ENCODE results near the gene CDON.
A peak's percentile ranks its signal among the peaks of the same experiment; 100 is the strongest.

The CDON gene

GRCh38 chr11:125941619-125942611 is 120.8 kb downstream of the CDON start:
- DNase-seq, result peak in 2 of 3 donors; percentile 5 to 26

- no peak for DNase-seq
Measured at GRCh38 chr11:125941267-125941618, 121.4 kb downstream of the CDON start.

- no peak for DNase-seq
Measured at GRCh38 chr11:125940145-125940544, 122.5 kb downstream of the CDON start.

- no peak for DNase-seq
Measured at GRCh38 chr11:125939081-125939521, 123.6 kb downstream of the CDON start.

GRCh38 chr11:125938418-125938817 is 124.2 kb downstream of the CDON start:
- no peak for DNase-seq

- no peak for DNase-seq
Measured at GRCh38 chr11:125935618-125936199, 127.0 kb downstream of the CDON start.

DNA sequence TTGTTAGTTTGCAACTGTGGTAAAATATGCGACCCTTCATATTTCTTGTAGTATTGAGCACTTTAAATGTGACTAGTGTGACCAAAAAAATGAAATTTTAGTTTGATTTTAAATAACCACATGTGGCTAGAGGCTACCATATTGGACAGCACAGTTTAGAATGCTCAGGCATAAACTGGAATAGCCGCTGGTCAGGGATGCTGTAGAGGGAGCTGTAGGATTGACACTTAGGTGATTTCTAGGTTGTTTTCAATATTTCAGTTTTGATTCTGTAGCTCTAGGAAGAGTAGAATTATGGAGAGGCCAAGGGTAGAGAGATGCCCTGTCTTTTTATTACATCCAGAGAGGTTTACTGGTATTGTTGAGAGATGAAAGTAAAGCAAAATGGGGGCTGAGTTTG is 127.6 kb downstream of the CDON start:
- DNase-seq, result no peak

GRCh38 chr11:125934473-125934872 is 128.2 kb downstream of the CDON start:
- DNase-seq, result no peak

GRCh38 chr11:125933030-125933813 is 129.4 kb downstream of the CDON start:
- DNase-seq, result no peak

DNA sequence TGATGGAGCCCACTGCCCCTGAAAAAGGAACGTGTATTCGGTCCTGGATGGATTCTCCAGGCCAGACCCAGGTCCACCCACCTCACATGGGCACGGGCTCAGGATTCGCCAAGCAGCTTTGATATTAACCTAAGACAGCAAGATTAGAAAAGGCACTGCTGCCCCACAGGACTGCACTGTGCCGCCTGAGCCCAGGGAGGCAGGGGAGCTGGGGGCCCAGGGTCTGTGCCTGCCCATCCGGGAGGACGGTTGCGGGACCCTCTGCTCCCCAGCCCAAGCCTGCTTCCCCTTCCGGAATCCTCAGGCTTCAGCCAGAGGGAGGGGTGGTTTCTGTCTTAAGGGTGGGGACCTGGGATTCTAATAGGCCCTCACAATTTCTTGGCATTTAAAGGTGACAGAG is 130.4 kb downstream of the CDON start:
- DNase-seq, result no peak

DNA sequence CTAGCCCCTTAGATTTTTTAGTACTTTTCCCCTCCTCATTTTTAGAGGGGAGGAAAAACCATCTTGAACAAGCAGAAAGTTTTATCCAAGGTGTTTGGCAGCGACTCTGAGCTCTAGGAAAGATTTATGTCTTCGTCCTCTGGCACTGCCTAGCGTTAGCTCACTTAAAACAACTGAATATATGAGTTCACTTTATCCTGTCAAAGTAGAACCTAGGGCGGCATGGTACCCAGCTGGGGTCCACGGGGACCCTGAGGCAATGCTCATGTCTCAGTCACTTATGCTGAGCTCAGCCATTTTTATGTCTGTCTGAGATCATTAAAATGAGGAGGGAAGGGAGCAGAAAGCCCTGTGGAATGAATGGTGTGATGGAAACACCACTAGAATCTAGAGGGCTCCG is 131.0 kb downstream of the CDON start:
- no peak for DNase-seq

GRCh38 chr11:125931116-125931515 is 131.6 kb downstream of the CDON start:
- no peak for DNase-seq

DNA sequence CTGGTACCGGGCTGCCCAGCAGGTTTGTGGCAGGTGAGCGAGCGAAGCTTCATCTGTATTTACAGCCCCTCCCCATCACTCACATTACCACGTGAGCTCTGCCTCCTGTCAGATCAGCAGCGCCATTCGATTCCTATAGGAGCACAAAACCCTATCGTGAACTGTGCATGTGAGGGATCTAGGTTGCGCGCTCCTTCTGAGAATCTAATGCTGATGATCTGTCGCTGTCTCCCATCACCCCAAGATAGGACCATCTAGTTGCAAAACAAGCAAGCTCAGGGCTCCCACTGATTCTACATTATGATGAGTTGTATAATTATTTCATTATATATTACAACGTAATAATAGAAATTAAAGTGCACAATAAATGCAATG is 132.6 kb downstream of the CDON start:
- DNase-seq, result no peak

- no peak for DNase-seq
Measured at GRCh38 chr11:125929445-125930075, 133.1 kb downstream of the CDON start.

- no peak for DNase-seq
Measured at GRCh38 chr11:125926682-125927081, 136.0 kb downstream of the CDON start.

- DNase-seq, result no peak
Measured at GRCh38 chr11:125925804-125926203, 136.9 kb downstream of the CDON start.

GRCh38 chr11:125925247-125925740 is 137.4 kb downstream of the CDON start:
- DNase-seq, result no peak

- no peak for DNase-seq
Measured at GRCh38 chr11:125924384-125925007, 138.2 kb downstream of the CDON start.

DNA sequence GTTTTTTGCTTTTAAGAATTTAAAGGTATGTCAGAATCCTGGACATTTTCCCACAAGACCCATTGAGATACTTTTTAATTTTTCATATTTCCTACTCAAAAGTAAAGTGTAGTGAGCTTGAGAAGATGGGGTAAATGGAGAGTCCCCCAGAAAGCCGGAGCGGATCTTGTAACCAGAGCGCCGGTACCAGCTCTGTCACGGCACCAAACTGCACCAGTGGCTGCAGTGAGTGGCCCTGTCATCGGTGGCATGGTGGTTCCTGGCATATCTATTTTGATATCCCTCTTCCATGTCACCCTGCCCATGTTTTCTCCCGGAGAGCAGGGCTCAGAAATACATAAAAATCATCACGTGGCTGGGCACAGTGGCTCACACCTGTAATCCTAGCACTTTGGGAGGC is 139.0 kb downstream of the CDON start:
- DNase-seq, result no peak

- peak; percentile 71 to 77 (median 77) for DNase-seq
Measured at GRCh38 chr11:125923012-125923579, 139.6 kb downstream of the CDON start.

DNA sequence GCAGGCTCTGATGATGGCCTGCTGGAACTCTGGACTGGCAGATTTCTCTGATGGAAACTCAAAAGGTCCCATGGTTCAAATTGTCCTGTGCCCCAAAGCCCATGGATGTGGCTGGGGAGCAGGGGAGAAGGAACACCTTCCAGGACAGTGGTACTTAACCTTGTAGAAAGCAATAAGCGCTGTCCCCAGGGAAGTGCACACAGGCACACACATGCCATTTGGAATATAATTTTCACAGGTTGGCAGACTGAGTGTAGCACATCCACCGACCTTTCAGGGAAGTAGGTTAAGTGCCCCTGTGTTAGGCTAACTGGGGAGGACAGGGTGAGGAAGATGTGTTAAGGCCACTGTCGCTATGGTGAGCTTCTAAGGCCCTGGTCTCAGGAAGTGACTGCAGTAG is 140.5 kb downstream of the CDON start:
- DNase-seq, result no peak

GRCh38 chr11:125921042-125921441 is 141.6 kb downstream of the CDON start:
- DNase-seq, result no peak
